Neural cell (in vitro differentiated cells): Measurements from ENCODE around the gene MIF. TPM values are rescaled to one million over a fixed set of nuclear protein-coding genes. Genes with fewer than 3 reads are reported as not detected.

Source experiments
- H2AFZ ChIP-seq: fragments of 200-600, 300-800 bp; sonication (generic), shearing (Covaris generic); 2 replicates; pipeline ENCODE4 v1.6.0; 2014; ENCODE audit warnings: low read depth, mild to moderate bottlenecking, antibody characterized with exemption, low read length, moderate library complexity
- H3F3A ChIP-seq: fragments of 200-600 bp; shearing (Covaris generic); 2 replicates; pipeline ENCODE4 v1.6.1; 2016; ENCODE audit warnings: mild to moderate bottlenecking, moderate library complexity, mixed read lengths, antibody characterized with exemption, low read length; ENCODE audit not compliant: insufficient read depth, poor library complexity, severe bottlenecking
- H3K27ac ChIP-seq: fragments of 200-600, 300-800 bp; sonication (generic), shearing (Covaris generic); 2 replicates; pipeline ENCODE4 v1.5.1; 2014; ENCODE audit warnings: mild to moderate bottlenecking, low read length, moderate library complexity
- H3K27me3 ChIP-seq: fragments of 300-800, 200-600 bp; sonication (generic), shearing (Covaris generic); 2 replicates; pipeline ENCODE4 v1.6.0; 2014; ENCODE audit warnings: mild to moderate bottlenecking, low read depth, low read length, moderate library complexity; ENCODE audit not compliant: insufficient read depth
- H3K36me3 ChIP-seq: fragments of 300-800, 200-600 bp; sonication (generic), shearing (Covaris generic); 2 replicates; pipeline ENCODE4 v1.5.1; 2014; ENCODE audit warnings: mild to moderate bottlenecking, antibody characterized with exemption, low read length, moderate library complexity; ENCODE audit not compliant: insufficient read depth
- H3K4me2 ChIP-seq: fragments of 300-800, 200-600 bp; sonication (generic), shearing (Covaris generic); 2 replicates; pipeline ENCODE4 v1.6.0; 2014; ENCODE audit warnings: mild to moderate bottlenecking, low read length
- H3K4me3 ChIP-seq: fragments of 300-800, 200-600 bp; sonication (generic), shearing (Covaris generic); 2 replicates; pipeline ENCODE4 v1.5.1; 2014; ENCODE audit warnings: mild to moderate bottlenecking, low read length, moderate library complexity
- H3K79me2 ChIP-seq: fragments of 200-600 bp; shearing (Covaris generic); replicated peaks from 2 replicates; pipeline ENCODE4 v1.6.0; 2014; ENCODE audit warnings: mild to moderate bottlenecking, low read length, moderate library complexity; ENCODE audit not compliant: insufficient read depth
- H3K9ac ChIP-seq: fragments of 300-800, 200-600 bp; sonication (generic), shearing (Covaris generic); 2 replicates; pipeline ENCODE4 v1.6.1; 2016; ENCODE audit warnings: mild to moderate bottlenecking, low read length, mixed read lengths
- H3K9me2 ChIP-seq: fragments of 200-600 bp; shearing (Covaris generic); 2 replicates; pipeline ENCODE4 v1.6.1; 2016; ENCODE audit warnings: mild to moderate bottlenecking, low read length, mixed read lengths; ENCODE audit not compliant: insufficient read depth
- H3K9me3 ChIP-seq: fragments of 200-600, 300-800 bp; sonication (generic), shearing (Covaris generic); 2 replicates; pipeline ENCODE4 v1.6.1; 2016; ENCODE audit warnings: mild to moderate bottlenecking, mixed run types, low read length, moderate library complexity, mixed read lengths
- H4K20me1 ChIP-seq: fragments of 200-600 bp; shearing (Covaris generic); 2 replicates; pipeline ENCODE4 v1.6.1; 2016; ENCODE audit warnings: mild to moderate bottlenecking, mixed run types; ENCODE audit not compliant: insufficient read depth
- EP300 ChIP-seq: fragments of 450-650 bp; conservative IDR thresholded peaks from 2 replicates; pipeline ENCODE4 v1.6.1; 2014; ENCODE audit warnings: antibody characterized with exemption, mild to moderate bottlenecking, moderate library complexity; ENCODE audit not compliant: poor library complexity, severe bottlenecking
- EZH2 ChIP-seq: fragments of 200-600, 300-800 bp; shearing (Covaris generic), sonication (generic); IDR thresholded peaks from 2 replicates; pipeline ENCODE4 v1.6.1; 2014; ENCODE audit warnings: antibody characterized with exemption, low read length, borderline replicate concordance, mild to moderate bottlenecking; ENCODE audit not compliant: insufficient read depth, poor library complexity, severe bottlenecking
- MXI1 ChIP-seq: fragments of 450-650 bp; conservative IDR thresholded peaks from 2 replicates; pipeline ENCODE4 v1.6.1; 2014; ENCODE audit warnings: antibody characterized with exemption, mild to moderate bottlenecking; ENCODE audit not compliant: poor library complexity, severe bottlenecking
- POLR2AphosphoS5 ChIP-seq: IDR thresholded peaks from 2 replicates; pipeline ENCODE4 v1.6.1; 2012
- RAD21 ChIP-seq: fragments of 450-650 bp; conservative IDR thresholded peaks from 2 replicates; pipeline ENCODE4 v1.6.1; 2014; ENCODE audit warnings: antibody characterized with exemption, mild to moderate bottlenecking, moderate library complexity
- SMC3 ChIP-seq: fragments of 450-650 bp; conservative IDR thresholded peaks from 2 replicates; pipeline ENCODE4 v1.6.1; 2014; ENCODE audit warnings: antibody characterized with exemption, mild to moderate bottlenecking, moderate library complexity; ENCODE audit not compliant: poor library complexity
- TAF1 ChIP-seq: IDR thresholded peaks from 2 replicates; pipeline ENCODE4 v1.6.1; 2012; ENCODE audit warnings: low read depth
- polyA plus RNA-seq: library from polyadenylated mRNA; depleted of rRNA; stranded (reverse); fragments of >200 nt; gene quantifications from 2 replicates; pipeline ENCODE4 v1.2.3, GENCODE V29; 2014
- TF ChIP-seq, protein P1 (sequence below): fragments of 450-650 bp; IDR thresholded peaks from 2 replicates; pipeline ENCODE4 v1.5.1; 2014; ENCODE audit warnings: antibody characterized with exemption, mild to moderate bottlenecking, moderate library complexity; ENCODE audit not compliant: poor library complexity, severe bottlenecking
- TF ChIP-seq, protein P2 (sequence below): IDR thresholded peaks from 2 replicates; pipeline ENCODE4 v1.6.1; 2012; ENCODE audit warnings: borderline replicate concordance

The MIF gene
- polyA plus RNA-seq, 1 donor from 2014 or later = 369 TPM

DNA sequence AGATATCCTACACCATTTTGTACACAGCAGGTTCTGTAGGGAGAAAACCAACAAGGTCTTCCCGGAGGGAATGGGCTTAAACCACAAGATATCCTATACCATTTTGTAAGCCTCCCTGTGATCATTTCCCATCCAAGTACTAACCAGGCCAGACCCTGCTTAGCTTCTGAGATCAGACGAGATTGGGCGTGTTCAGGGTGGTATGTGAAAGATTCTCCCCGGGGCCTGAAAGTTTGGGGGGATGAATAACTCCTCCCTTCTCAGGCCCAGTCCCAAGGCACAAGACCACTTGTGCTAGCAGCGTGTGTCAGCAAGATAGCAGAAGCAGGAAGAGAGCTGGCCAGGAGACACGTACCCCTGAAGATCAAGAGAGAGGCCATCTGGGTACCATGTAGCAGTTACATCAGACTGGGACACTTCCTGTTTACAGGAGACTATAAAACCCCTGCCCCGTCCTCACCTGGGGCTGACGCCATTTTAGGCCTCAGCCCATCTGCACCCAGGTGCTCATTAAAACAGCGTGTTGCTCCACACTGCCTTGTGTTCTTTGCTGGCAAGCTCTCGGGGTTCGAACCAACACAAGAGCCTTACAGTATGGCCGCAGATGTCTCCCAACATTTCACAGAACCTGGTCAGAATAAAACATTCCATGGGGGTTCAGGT is 17.3 kb downstream of the MIF start:
- no peak overlapping the region for H3K9ac ChIP-seq
- no peak overlapping the region for H3K4me2 ChIP-seq
- no peaks in the 10 kb centered on the region for H3K9me3 ChIP-seq
- no peaks in the 10 kb centered on the region for H3K27me3 ChIP-seq
- H3K36me3 ChIP-seq = no peaks in the 10 kb centered on the region
- TF ChIP-seq MXI1 (no peak), SMC3 (no peak), EP300 (no peak), POLR2AphosphoS5 (no peak), RAD21 (no peak), TAF1 (no peak), EZH2 (no peak)
- TF ChIP-seq, protein P1, sequence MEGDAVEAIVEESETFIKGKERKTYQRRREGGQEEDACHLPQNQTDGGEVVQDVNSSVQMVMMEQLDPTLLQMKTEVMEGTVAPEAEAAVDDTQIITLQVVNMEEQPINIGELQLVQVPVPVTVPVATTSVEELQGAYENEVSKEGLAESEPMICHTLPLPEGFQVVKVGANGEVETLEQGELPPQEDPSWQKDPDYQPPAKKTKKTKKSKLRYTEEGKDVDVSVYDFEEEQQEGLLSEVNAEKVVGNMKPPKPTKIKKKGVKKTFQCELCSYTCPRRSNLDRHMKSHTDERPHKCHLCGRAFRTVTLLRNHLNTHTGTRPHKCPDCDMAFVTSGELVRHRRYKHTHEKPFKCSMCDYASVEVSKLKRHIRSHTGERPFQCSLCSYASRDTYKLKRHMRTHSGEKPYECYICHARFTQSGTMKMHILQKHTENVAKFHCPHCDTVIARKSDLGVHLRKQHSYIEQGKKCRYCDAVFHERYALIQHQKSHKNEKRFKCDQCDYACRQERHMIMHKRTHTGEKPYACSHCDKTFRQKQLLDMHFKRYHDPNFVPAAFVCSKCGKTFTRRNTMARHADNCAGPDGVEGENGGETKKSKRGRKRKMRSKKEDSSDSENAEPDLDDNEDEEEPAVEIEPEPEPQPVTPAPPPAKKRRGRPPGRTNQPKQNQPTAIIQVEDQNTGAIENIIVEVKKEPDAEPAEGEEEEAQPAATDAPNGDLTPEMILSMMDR = no peak
- TF ChIP-seq, protein P2, sequence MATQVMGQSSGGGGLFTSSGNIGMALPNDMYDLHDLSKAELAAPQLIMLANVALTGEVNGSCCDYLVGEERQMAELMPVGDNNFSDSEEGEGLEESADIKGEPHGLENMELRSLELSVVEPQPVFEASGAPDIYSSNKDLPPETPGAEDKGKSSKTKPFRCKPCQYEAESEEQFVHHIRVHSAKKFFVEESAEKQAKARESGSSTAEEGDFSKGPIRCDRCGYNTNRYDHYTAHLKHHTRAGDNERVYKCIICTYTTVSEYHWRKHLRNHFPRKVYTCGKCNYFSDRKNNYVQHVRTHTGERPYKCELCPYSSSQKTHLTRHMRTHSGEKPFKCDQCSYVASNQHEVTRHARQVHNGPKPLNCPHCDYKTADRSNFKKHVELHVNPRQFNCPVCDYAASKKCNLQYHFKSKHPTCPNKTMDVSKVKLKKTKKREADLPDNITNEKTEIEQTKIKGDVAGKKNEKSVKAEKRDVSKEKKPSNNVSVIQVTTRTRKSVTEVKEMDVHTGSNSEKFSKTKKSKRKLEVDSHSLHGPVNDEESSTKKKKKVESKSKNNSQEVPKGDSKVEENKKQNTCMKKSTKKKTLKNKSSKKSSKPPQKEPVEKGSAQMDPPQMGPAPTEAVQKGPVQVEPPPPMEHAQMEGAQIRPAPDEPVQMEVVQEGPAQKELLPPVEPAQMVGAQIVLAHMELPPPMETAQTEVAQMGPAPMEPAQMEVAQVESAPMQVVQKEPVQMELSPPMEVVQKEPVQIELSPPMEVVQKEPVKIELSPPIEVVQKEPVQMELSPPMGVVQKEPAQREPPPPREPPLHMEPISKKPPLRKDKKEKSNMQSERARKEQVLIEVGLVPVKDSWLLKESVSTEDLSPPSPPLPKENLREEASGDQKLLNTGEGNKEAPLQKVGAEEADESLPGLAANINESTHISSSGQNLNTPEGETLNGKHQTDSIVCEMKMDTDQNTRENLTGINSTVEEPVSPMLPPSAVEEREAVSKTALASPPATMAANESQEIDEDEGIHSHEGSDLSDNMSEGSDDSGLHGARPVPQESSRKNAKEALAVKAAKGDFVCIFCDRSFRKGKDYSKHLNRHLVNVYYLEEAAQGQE = no peak
- no peak overlapping the region for H2AFZ ChIP-seq
- no peak overlapping the region for H3K4me3 ChIP-seq
- H3F3A ChIP-seq = no peaks in the 10 kb centered on the region
- no peaks in the 10 kb centered on the region for H3K9me2 ChIP-seq
- no peak overlapping the region for H3K27ac ChIP-seq
- no peaks in the 10 kb centered on the region for H4K20me1 ChIP-seq
- H3K79me2 ChIP-seq = no peaks in the 10 kb centered on the region

GRCh38 chr22:23912293-23912903 is 18.2 kb downstream of the MIF start:
- Histone ChIP-seq H3K27me3 (no peaks in the 10 kb centered on the region), H3F3A (no peaks in the 10 kb centered on the region), H3K9me2 (no peaks in the 10 kb centered on the region), H4K20me1 (no peaks in the 10 kb centered on the region), H3K9ac (no peak overlapping the region), H3K4me3 (no peak overlapping the region), H3K4me2 (no peak overlapping the region), H2AFZ (no peak overlapping the region), H3K36me3 (no peaks in the 10 kb centered on the region), H3K9me3 (no peaks in the 10 kb centered on the region), H3K79me2 (no peaks in the 10 kb centered on the region), H3K27ac (no peak overlapping the region)
- TF ChIP-seq, protein P2 = no peak
- TF ChIP-seq SMC3 (no peak), EZH2 (no peak), TAF1 (no peak), EP300 (no peak), MXI1 (no peak), RAD21 (no peak), POLR2AphosphoS5 (no peak)
- TF ChIP-seq, protein P1 = no peak
